K562 (cell line): ENCODE results near the gene TSTD2. TPM values are rescaled to one million over a fixed set of nuclear protein-coding genes. Genes with fewer than 3 reads are reported as not detected.

ENCODE experiments used
- BMI1 ChIP-seq: fragments of 150-350 bp; IDR thresholded peaks from 2 replicates; pipeline ENCODE4 v1.6.1; 2014; ENCODE audit warnings: low read length
- CBX1 ChIP-seq: sonication (generic); IDR thresholded peaks from 2 replicates; pipeline ENCODE4 v1.6.1; 2016; ENCODE audit warnings: antibody characterized with exemption, low read depth, mild to moderate bottlenecking
- CBX8 ChIP-seq: fragments of 200-600 bp; sonication (generic); IDR thresholded peaks from 2 replicates; pipeline ENCODE4 v1.6.1; 2012; ENCODE audit warnings: borderline replicate concordance, mixed run types, low read depth, mild to moderate bottlenecking, moderate library complexity, mixed read lengths, low read length, control low read depth, inconsistent platforms; ENCODE audit not compliant: poor library complexity, severe bottlenecking; ENCODE audit errors: extremely low read depth
- CCNT2 ChIP-seq: IDR thresholded peaks from 2 replicates; pipeline ENCODE4 v1.6.1; 2011; ENCODE audit warnings: borderline replicate concordance, low read depth, mild to moderate bottlenecking, moderate library complexity, mixed read lengths, low read length; ENCODE audit not compliant: insufficient read length; ENCODE audit errors: extremely low read depth
- HINFP ChIP-seq: fragments of 450-650 bp; conservative IDR thresholded peaks from 2 replicates; pipeline ENCODE4 v1.6.1; 2016; ENCODE audit warnings: missing genetic modification characterization, low read depth, mild to moderate bottlenecking, control low read depth, missing compliant biosample characterization
- ILK ChIP-seq: fragments of 450-650 bp; IDR thresholded peaks from 2 replicates; pipeline ENCODE4 v1.6.1; 2016; ENCODE audit warnings: missing genetic modification characterization, low read depth, mild to moderate bottlenecking, missing compliant biosample characterization, moderate library complexity, borderline replicate concordance
- MLX ChIP-seq, 2 experiments: fragments of 450-650 bp in 1 of 2; sonication (generic) in 1 of 2; formaldehyde crosslinking; conservative IDR thresholded peaks; 2 replicates each; pipeline versions ENCODE4 v1.4.0 to v1.8.1; 2020 to 2022; ENCODE audit warnings: mild to moderate bottlenecking in 1 of 2, missing genetic modification reagents in 1 of 2
- ZBTB1 ChIP-seq: sonication (generic); formaldehyde crosslinking; IDR thresholded peaks from 2 replicates; pipeline ENCODE4 v1.8.1; 2023; ENCODE audit warnings: missing genetic modification reagents, low read depth, mild to moderate bottlenecking, borderline replicate concordance
- ZKSCAN1 ChIP-seq: fragments of 150-350 bp; IDR thresholded peaks from 2 replicates; pipeline ENCODE4 v1.6.1; 2016; ENCODE audit warnings: low read depth, low read length
- ZKSCAN8 ChIP-seq: fragments of 200-800 bp; sonication (Bioruptor generic); IDR thresholded peaks from 2 replicates; pipeline ENCODE4 v1.6.1; 2016; ENCODE audit warnings: missing genetic modification characterization, missing compliant biosample characterization
- ZNF395 ChIP-seq: fragments of 200-800 bp; sonication (Bioruptor generic); IDR thresholded peaks from 2 replicates; pipeline ENCODE4 v1.6.1; 2017; ENCODE audit warnings: missing genetic modification characterization, missing compliant biosample characterization
- ZNF436 ChIP-seq: fragments of 250-450, 450-650 bp; sonication (Bioruptor Pico); formaldehyde crosslinking; IDR thresholded peaks from 2 replicates; pipeline ENCODE4 v1.7.0; 2020; ENCODE audit warnings: mild to moderate bottlenecking
- polyA plus RNA-seq, 8 experiments: library from polyadenylated mRNA; depleted of rRNA in 4 of 8; stranded (reverse) in 5 of 8; unstranded in 3 of 8; fragments of >200 nt; fragmentation: Nextera tagmentation in 2 of 8; fragmentation: Illumina TruSeq in 1 of 8; extraction: Ambion mirVana in 2 of 8; extraction: Trizol in 1 of 8; gene quantifications; 2 replicates each; pipeline versions ENCODE4 v1.2.1 to v1.2.3, GENCODE V29; 2011 to 2014; ENCODE audit warnings: inconsistent platforms in 1 of 8, missing spikeins in 1 of 8
- total RNA-seq, 7 experiments: library from RNA; depleted of rRNA in 6 of 7; stranded (reverse); fragments of >200 nt in 6 of 7; fragmentation: Illumina TruSeq in 2 of 7; extraction: Trizol in 2 of 7; gene quantifications; 2 replicates each; pipeline versions ENCODE4 v1.2.1 to v1.2.3, GENCODE V29; 2011 to 2021; ENCODE audit warnings: low replicate concordance in 1 of 7
- TF ChIP-seq, protein P1 (sequence below): fragments of 250-450 bp; sonication (Bioruptor Pico); IDR thresholded peaks from 2 replicates; pipeline ENCODE4 v1.4.0; 2020; ENCODE audit warnings: mild to moderate bottlenecking, moderate library complexity, borderline replicate concordance
- TF ChIP-seq, protein P2 (sequence below): fragments of 450-650 bp; IDR thresholded peaks from 2 replicates; pipeline ENCODE4 v1.6.1; 2016; ENCODE audit warnings: antibody characterized with exemption
- TF ChIP-seq, protein P3 (sequence below): fragments of 450-650 bp; IDR thresholded peaks from 2 replicates; pipeline ENCODE4 v1.6.1; 2017; ENCODE audit warnings: mild to moderate bottlenecking, moderate library complexity

TSTD2 gene
- total and polyA plus RNA-seq, 9 of the 15 experiments (the other 6 are each of a cell fraction or from before 2014, with no cell fraction given): 10.1 to 36.7 (median 19.0) TPM

- TF ChIP-seq, protein P1, sequence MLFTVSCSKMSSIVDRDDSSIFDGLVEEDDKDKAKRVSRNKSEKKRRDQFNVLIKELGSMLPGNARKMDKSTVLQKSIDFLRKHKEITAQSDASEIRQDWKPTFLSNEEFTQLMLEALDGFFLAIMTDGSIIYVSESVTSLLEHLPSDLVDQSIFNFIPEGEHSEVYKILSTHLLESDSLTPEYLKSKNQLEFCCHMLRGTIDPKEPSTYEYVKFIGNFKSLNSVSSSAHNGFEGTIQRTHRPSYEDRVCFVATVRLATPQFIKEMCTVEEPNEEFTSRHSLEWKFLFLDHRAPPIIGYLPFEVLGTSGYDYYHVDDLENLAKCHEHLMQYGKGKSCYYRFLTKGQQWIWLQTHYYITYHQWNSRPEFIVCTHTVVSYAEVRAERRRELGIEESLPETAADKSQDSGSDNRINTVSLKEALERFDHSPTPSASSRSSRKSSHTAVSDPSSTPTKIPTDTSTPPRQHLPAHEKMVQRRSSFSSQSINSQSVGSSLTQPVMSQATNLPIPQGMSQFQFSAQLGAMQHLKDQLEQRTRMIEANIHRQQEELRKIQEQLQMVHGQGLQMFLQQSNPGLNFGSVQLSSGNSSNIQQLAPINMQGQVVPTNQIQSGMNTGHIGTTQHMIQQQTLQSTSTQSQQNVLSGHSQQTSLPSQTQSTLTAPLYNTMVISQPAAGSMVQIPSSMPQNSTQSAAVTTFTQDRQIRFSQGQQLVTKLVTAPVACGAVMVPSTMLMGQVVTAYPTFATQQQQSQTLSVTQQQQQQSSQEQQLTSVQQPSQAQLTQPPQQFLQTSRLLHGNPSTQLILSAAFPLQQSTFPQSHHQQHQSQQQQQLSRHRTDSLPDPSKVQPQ (CRISPR knock-in tag): 0 out of 2 replicates have a peak, but pooled peaks have one; percentile 26
- TF ChIP-seq CBX1: no peak; the same call in 1 of the 2 replicates
- TF ChIP-seq ZNF395 (CRISPR knock-in tag): peak; percentile 83; the same call in 1 of the 2 replicates
- no peak for TF ChIP-seq ZKSCAN1
- TF ChIP-seq CCNT2: peak; percentile 82
- TF ChIP-seq BMI1: no peak
- no peak for TF ChIP-seq CBX8
- TF ChIP-seq, protein P2, sequence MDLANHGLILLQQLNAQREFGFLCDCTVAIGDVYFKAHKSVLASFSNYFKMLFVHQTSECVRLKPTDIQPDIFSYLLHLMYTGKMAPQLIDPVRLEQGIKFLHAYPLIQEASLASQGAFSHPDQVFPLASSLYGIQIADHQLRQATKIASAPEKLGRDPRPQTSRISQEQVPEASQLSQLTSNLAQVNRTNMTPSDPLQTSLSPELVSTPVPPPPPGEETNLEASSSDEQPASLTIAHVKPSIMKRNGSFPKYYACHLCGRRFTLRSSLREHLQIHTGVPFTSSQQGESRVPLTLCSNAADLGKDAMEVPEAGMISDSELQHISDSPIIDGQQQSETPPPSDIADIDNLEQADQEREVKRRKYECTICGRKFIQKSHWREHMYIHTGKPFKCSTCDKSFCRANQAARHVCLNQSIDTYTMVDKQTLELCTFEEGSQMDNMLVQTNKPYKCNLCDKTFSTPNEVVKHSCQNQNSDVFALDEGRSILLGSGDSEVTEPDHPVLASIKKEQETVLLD: peak; percentile 89
- no peak for TF ChIP-seq ILK (tag)
- TF ChIP-seq HINFP: no peak
- TF ChIP-seq ZBTB1: peak; percentile 77; the same call in 1 of the 2 replicates
- no peak for TF ChIP-seq ZKSCAN8 (CRISPR knock-in tag)
- no peak for TF ChIP-seq MLX (CRISPR knock-in tag; conservative IDR thresholded peaks at IDR 0.05)
- TF ChIP-seq, protein P3, sequence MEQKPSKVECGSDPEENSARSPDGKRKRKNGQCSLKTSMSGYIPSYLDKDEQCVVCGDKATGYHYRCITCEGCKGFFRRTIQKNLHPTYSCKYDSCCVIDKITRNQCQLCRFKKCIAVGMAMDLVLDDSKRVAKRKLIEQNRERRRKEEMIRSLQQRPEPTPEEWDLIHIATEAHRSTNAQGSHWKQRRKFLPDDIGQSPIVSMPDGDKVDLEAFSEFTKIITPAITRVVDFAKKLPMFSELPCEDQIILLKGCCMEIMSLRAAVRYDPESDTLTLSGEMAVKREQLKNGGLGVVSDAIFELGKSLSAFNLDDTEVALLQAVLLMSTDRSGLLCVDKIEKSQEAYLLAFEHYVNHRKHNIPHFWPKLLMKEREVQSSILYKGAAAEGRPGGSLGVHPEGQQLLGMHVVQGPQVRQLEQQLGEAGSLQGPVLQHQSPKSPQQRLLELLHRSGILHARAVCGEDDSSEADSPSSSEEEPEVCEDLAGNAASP: no peak
- TF ChIP-seq ZNF436 (CRISPR knock-in tag): no peak
Measured at GRCh38 chr9:97632985-97633858, at the start of gene TSTD2, which contains the start of gene NCBP1 (continued).
